Embryonic facial prominence (tissue), 1 donor: ENCODE data around the gene QTRT2.

Source experiments
- DNase-seq: peaks from one replicate; pipeline ENCODE4 v3.0.0-alpha.2; 2016; ENCODE audit errors: extremely low spot score

The QTRT2 gene

DNA sequence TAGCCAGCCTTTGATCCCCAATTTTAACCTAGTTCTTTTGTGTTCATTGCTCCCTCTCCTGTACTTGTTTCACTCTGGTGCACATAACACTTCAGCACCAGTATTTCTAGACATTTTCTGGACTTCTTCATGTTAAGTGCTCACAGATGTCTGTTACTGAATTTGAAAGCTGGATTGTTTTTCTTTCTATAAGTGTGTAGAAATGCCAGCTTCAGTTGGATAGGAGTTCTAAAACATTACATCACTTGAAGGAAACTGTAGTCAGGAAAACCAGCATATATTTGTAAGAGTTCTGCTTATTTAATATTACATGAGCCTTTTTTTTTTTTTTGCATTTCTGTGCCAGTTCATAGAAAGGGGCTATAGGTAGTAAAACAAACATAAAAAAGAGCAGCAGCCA is 21.6 kb downstream of the QTRT2 start:
- peak; percentile 10 for DNase-seq

DNA sequence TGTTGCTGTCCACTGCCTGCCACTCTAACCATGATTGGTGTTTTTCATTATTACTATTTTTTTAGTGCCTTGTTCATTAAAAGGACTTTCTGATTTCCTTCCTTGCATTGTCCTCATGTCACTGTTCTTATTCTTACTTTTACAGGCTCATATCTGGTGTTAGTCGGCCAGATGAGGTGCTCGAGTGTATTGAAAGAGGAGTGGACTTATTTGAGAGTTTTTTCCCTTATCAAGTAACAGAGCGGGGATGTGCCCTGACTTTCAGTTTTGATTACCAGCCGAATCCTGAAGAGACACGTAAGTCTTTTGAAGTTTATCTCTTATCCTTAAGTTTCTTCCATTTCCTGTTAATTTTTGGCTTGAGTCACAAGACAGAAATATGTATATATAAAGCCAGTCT is 23.2 kb downstream of the QTRT2 start:
- DNase-seq: no peak

DNA sequence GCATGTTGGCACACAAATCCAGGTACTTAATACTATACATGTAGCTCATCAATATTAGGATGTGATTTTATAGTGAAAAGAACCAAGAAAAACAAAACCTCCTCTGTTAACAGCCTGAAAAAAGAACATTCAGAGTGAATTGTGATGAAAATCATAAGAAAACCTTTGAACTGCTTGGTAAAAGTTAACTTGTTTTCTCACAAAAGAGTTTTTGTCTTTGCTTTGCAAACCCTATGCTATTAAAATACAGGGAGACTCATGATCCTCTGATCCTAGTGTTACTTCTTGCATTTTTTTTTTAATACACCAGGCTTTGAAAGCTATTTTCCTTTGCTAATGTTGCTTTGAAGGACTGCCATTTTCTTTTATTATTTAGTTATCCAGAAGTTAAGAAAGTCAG is 23.7 kb downstream of the QTRT2 start:
- DNase-seq: no peak

DNA sequence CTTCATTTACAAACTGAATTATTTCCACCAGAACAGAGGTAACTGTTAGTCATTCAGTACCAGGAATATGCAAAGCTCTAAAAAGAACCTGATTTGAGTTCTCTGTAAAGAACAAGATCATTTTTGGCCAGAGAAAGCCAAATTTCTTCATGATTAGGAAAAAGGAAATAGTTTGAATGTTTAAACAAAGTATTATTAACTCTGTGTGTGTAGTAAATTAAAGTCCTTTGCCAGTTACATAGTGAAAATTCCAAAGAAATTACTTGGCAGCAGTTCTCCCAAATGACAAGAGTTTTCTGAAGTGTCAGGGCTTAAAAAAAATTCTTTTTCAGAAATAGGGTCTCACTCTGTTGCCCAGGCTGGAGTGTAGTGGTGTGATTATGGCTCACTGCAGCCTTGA is 24.5 kb downstream of the QTRT2 start:
- no peak for DNase-seq

DNA sequence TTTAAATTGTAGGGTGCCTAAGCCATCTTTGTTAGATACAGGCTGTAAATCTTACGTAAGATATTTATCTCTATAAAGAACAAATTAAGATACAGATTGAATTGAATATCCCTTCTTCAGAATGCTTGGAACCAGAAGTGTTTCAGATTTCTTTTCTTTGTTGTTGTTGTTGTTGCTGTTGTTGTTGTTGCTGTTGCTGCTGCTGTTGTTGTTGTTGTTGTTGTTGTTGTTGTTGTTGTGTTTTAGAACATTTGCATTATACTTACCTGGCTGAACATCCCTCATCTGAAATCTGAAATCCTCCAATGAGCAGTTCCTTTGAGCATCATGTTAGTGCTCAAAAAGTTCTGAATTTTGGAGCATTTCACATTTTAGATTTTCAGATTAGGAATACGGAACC is 26.6 kb downstream of the QTRT2 start:
- no peak for DNase-seq

DNA sequence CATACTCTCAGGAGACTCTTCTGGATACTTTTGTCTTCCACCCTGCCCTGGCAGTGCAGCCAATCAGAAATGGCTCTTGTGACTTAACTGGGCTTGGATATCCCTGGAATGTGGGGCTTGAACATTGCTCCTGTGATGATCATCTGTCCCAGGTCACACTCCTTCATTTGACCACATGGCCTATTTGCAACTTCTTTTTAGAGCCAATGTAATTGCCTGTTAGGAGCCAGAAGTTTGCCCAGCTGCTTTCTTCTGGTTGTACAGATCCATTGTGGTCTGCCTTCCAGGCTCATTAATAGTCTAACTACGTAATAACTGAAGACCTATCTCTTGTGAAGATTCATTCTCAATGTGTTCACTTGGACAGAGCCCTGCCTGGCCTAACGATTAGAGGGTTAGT is 29.8 kb downstream of the QTRT2 start:
- no peak for DNase-seq

DNA sequence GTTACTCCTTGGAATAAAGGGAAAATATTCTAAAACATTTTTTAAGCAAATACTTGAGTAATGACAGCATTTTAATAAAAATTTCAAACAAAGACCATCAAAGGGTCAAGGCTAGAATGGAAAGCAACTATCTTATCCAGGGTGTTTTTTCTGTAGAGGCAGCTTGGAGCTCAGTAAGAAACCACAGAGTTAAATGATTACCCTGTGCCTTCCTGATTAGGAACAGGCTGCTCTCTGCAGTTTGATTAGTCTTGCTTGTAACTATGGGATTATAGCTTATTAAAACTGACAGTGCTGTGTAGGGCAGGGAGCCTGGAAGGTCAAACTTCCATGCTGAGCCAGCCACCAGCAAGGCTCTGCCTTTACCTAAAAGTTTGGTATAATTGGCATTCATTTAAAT is 33.1 kb downstream of the QTRT2 start:
- no peak for DNase-seq

DNA sequence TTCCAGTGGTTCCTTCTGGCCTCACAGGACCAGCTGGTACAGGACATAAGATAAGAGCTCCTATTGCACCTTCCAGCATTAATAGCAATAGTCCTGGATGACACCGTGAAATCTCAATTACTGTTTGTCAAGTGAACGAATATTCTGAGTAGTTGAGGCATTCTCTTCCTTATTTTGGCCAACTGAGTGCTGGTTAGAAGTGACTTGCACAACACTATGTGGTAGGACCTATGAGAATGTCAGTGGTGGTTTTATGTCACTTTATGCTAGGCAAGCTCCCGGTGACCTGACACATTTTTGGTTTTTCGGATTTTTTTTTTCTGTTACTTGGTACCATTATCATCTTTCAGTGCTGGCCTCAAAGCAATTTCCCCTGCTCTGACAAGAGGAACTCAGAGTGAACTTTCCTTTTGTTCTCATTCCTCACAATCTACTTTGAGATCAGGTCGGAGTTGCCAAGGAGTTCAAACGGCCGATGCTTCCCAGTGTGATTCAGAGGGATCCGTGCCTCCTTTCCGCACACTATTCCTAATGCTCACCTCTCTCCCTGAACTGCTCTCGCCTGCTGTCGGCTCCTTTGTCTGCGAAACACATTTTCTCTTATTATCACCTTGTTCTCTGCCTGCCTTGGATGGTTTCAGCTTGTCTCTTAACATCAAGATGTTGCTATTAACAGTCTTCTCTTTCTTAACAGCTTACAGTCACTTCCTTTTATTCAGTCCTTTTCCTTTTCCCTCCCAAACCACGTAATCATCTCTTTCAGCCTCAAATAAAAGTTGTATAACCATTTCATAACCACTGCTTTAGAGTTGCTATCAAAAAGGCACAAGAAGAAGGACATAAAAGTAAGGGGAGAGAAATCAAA is 35.8 kb downstream of the QTRT2 start:
- DNase-seq: no peak

DNA sequence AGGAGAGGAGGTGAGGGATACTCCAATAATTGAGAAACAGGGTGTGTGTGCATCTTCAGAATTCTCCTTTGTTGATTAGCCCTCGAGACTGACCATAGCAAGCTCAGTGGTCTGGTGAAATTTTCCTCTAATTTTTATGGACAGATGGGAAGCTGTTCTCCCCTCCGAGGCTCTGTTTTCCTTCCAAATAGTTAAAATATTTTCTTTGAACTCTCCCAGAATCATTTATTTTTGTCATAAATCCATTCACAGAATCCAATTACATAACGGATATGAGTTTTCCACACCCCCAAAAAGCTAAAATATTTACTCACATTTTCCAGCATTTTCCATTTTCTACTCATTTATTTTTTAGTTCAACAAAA is 36.5 kb downstream of the QTRT2 start:
- no peak for DNase-seq

DNA sequence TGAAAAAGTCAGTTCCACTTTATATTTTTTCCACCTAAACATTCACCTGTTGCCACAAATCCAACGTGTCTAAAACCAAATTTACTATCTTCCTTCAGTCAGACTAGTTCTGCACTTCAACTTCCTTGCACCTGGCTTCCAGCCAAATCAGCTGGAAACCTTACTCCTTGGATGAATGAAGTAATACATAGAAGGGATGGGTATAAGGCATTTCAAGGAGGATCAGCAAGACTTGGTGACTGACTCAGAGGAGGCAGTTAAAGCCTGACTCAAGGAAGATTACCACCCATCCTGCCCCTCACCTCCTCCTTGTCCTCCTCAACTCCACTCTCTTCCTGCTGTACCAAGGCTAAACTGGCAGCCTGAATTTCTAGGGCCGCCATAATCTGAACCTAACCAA is 37.1 kb downstream of the QTRT2 start:
- no peak for DNase-seq

DNA sequence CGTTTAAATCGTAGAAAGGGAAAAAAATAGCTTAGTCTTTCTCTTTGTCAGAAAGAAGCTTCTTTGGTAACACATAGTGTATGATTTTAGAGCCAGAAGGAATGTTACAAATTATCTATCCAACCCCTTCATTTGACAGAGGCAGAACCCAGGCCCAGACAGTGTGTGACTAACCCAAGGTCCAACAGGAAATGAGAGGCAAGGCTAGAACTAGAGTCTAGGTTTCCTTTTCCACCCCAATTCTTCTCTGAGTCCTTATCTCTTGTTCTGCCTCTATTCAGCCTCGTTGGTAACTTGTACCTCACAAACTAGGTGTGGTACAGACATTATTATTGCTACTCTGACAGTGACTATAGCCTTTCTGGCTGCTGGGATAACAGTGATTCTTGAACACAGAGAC is 39.3 kb downstream of the QTRT2 start:
- DNase-seq: no peak

DNA sequence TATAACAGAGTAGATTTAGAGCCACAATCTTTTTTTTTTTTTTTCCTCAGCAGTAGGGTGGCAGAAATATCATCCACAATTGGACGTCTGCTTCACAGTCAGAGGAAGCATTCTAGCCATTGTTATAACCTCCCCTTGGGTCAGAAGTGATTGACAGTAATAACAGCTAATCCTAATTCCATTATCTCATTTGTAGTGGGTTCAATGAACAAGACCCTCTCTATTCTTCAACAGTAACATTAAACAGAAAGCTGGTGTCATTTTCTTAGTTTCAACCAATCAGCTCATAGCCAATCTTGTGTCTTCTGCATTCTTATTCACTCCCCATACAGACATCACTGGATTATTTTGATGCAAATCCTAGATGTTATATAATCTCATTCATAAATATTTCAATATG is 44.6 kb downstream of the QTRT2 start:
- DNase-seq: no peak

DNA sequence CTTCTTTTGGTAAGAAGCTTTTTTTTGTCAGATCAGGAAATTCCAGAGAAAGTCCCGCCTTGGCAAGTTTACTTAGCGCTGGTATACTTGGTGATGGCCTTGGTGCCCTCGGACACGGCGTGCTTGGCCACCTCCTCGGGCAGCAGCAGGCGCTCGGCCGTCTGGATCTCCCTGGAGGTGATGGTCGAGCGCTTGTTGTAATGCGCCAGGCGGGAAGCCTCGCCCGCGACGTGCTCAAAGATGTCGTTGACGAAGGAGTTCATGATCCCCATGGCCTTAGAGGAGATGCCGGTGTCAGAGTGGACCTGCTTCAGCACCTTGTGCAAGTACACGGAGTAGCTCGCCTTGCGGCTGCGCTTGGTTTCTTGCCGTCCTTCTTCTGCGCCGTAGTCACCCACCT is 46.6 kb downstream of the QTRT2 start:
- no peak for DNase-seq

DNA sequence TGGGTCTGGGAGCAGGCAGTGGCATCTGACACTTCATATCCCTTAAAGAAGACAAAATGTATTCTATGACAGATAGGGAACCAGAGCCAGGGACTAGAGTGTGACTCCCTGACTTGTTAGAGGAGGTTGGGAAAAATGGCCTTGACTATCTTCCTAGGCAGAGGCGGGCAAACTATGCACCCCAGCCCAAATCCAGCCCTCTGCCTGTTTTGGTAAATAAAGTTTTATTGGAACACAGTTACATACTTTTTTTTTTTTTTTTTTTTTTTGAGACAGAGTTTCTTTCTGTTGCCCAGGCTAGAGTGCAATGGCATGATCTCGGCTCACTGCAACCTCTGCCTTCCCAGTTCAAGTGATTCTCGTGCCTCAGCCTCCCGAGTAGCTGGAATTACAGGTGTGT is 47.3 kb downstream of the QTRT2 start:
- DNase-seq: no peak

DNA sequence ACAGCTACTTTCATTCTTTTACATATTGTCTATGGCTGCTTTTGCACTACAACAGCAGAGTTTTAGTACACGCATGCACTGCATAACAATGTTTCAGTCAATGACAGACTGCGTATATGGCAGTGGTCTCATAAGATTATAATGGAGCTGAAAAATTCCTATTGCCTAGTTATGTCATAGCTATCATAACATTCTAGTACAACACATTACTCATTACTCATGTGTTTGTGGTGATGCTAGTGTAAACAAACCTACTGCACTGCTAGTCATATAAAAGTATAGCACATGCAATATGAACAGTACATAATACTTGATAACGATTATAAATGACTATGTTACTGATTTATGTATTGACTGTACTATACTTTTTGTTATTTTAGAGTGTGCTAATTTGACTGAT is 47.9 kb downstream of the QTRT2 start:
- no peak for DNase-seq

DNA sequence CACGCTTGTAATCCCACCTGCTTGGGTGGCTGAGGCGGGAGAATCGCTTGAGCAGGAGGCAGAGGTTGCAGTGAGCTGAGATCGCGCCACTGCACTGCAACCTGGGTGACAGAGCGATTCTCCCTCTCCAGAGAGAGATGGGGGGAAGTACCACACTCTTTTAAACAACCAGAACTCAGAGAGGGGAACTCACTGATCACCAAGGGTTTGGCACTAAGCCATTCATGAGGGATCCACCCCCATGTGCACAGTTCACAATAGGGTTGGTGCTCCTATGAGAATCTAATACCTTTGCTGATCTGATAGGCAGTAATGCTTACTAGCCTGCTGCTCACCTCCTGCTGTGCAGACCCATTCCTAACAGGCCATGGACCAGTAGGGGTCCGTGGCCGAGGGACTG is 51.6 kb downstream of the QTRT2 start:
- no peak for DNase-seq

DNA sequence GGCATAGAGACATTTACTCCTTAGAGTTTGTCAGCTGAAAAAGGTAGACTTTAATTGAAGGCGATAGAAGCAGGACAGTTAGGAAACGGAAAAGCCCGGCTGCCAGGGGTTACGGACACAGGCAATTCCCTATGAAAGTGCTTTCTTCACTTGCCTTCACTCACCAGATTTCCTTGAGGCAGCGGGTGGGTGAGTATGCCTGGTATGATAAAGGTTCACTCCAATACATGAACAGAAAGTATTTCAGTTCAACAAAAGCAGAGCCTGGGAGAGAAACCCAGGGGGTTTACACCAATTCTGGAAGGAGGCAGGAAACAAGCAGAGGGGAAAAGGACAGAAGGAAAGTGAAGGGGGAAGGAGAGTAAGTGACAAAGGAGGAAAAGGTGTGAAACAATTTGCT is 53.9 kb downstream of the QTRT2 start:
- no peak for DNase-seq

DNA sequence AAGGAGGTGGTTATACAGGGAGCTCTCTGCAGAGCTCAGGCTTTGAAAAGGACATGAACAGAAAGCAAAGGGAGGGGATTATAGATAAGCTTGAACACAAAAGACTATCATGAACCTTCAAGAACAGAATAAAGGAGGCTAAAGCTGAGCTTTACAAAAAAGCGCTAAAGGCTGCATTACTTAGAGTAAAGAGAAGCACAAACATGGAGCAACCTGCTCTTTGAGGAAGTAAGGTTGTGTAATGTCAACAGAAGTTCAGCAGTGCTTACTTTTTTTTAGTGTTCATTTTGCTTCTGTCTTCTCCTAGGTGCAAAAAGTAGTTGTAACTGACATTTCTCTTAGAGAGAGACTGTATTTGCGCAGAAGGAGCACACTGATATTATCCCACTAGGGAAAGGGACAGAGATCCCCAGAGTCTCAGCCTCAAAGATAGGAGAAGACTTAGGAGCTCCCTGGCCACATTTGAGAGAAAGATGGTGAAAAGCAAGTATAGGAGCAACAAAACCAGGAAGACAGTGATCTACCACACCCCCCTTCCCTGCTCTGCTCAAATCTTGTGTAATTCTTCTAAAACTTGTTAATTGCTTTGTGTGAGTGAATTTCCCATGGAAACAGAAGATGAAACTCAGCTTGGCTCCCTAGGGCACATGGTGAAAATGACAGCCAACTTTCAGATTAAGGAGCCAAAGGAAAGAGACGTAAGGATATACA is 54.7 kb downstream of the QTRT2 start:
- no peak for DNase-seq

DNA sequence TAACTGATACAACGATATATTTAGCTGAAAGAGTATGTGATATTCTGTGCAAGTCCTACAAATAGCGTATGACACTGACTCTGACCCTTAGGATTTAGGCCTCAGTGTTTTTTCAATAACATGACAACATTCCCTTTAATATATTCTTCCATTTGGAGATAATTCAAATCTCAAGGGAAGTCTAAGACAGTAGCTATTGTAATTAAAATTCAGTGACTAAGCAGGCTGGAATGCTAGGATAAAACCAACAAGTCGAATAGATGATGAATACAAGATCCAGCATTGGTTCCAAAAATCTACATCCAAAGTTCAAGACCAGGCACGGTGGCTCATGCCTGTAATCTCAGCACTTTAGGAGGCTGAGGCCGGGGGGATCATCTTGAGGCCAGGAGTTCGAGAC is 56.2 kb downstream of the QTRT2 start:
- no peak for DNase-seq

DNA sequence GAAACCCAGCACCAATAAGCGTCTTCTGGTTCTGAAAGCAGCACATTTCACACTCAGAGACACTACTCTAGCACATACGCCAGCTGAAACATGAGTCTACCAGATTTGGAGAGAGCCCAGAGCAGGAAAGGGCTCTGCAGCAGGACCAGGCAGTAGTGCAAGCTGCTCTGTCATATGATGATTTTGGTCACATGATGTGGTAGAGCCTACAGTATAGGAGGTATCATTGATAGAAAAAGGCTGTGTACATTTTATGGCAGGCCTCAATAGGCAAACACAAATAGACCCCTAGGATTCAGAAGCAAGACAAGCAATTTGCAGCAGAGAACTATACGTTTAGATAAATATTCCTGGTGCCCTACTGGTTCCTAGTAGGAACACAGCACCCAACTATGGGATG is 58.2 kb downstream of the QTRT2 start:
- DNase-seq: no peak

DNA sequence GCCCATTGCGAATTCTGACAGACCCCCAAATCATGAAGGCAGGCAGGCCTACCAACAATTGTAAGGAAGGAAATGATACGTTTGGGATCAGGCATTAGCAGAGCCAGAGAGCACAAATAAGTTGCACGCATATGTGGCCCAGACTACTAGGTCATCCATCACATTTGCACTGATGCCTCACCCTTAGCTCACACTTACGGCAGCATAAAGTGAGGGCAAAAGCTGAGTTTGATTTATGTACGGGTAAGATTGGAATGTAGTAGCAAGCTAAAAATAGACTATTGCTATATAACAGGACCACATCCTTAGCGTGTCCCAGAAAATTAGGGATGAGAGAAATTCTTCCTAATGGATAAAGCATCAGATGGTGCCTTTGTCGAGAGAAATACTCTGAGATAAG is 58.6 kb downstream of the QTRT2 start:
- no peak for DNase-seq

DNA sequence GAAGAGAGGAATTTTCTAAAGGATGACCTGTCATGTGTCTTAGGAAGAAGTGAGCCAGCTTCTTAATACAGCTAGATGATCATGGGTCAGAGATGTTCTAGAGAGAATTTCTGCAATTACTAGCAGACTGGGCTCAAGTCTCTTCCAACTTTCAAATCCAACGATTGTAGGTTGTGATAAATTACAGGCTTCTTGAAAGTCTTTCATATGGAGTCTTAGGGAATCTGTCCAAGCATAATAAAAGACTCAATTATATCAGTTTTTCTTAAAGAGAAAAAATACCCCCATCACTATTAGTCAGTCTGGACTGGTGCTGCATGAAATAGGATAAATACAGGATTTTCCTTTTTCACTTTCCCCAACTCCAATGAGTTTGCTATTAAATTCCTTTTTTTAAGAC is 63.2 kb downstream of the QTRT2 start:
- no peak for DNase-seq

DNA sequence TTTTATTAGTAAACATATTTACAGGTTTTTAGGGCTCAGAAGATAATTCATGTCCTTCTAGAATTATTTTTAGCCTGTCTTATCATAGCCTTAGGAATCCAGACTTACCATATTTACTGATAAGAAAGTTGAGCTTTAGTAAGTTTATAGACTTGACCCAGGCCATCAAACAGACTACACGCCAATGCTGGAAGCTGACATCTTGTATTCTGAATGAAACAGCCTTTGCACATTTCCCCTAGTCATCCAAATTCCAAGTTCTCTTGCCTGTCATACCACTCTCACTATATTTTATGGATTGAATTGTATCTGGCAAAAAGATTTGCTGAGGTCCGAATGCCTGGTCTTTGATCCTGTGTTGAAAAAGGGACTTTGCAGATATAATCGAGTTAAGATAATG is 63.7 kb downstream of the QTRT2 start:
- DNase-seq: no peak
